Liver (tissue), 2 donors: ENCODE results near the gene PDCL3.
A peak's percentile ranks its signal among the peaks of the same experiment; 100 is the strongest.

Source experiments
- MAX ChIP-seq: IDR thresholded peaks from 2 replicates; pipeline ENCODE4 v1.6.1; 2016; ENCODE audit warnings: antibody characterized with exemption
- TF ChIP-seq, protein P1 (sequence below): fragments of 150-350 bp; IDR thresholded peaks from 2 replicates; pipeline ENCODE4 v1.5.1; 2017; ENCODE audit warnings: improper control_type of control experiment, low read depth, low read length; ENCODE audit not compliant: missing input control
- donor health status: healthy.

GRCh38 chr2:100562613-100563406, at the start of gene PDCL3:
- TF ChIP-seq, protein P1, sequence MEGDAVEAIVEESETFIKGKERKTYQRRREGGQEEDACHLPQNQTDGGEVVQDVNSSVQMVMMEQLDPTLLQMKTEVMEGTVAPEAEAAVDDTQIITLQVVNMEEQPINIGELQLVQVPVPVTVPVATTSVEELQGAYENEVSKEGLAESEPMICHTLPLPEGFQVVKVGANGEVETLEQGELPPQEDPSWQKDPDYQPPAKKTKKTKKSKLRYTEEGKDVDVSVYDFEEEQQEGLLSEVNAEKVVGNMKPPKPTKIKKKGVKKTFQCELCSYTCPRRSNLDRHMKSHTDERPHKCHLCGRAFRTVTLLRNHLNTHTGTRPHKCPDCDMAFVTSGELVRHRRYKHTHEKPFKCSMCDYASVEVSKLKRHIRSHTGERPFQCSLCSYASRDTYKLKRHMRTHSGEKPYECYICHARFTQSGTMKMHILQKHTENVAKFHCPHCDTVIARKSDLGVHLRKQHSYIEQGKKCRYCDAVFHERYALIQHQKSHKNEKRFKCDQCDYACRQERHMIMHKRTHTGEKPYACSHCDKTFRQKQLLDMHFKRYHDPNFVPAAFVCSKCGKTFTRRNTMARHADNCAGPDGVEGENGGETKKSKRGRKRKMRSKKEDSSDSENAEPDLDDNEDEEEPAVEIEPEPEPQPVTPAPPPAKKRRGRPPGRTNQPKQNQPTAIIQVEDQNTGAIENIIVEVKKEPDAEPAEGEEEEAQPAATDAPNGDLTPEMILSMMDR = no peak
- TF ChIP-seq MAX = peak; percentile 93
